Thyroid gland (tissue), 4 donors: ENCODE results near the gene SERPINB6.

Experiments
- CTCF ChIP-seq, 6 experiments: fragments of 200-600 bp in 3 of 6; fragments of 450-650 bp in 3 of 6; sonication (generic) in 3 of 6; IDR thresholded peaks; one replicate each; pipeline ENCODE4 v1.5.1; 2016 to 2019; ENCODE audit warnings: antibody characterized with exemption in 6 of 6, mild to moderate bottlenecking in 2 of 6, inconsistent platforms in 1 of 6, moderate library complexity in 1 of 6
- POLR2A ChIP-seq, 2 donors: fragments of 450-650 bp; IDR thresholded peaks; one replicate each; pipeline ENCODE4 v1.6.1; 2017; ENCODE audit warnings: antibody characterized with exemption in 2 of 2, mild to moderate bottlenecking in 2 of 2, moderate library complexity in 1 of 2

GRCh38 chr6:2969549-2969948 lies 1.8 kb downstream of the SERPINB6 start:
- no peak for TF ChIP-seq CTCF (IDR thresholded peaks at IDR 0.05)
- TF ChIP-seq POLR2A (IDR thresholded peaks at IDR 0.05): no peak
